GM19455 (cell line): Measurements from ENCODE around the gene ITPKB.
A peak's percentile ranks its signal among the peaks of the same experiment; 100 is the strongest.
"Not testable (repeated sequence)": the region's sequence is repeated elsewhere in the genome, so short reads cannot be mapped to it uniquely, and the experiment has no call there.

ENCODE experiments used
- ATAC-seq: cut with Tn5 transposase; IDR thresholded peaks from one replicate; pipeline ENCODE4 v1.9.1; 2021; ENCODE audit not compliant: unreplicated experiment

Gene ITPKB

DNA sequence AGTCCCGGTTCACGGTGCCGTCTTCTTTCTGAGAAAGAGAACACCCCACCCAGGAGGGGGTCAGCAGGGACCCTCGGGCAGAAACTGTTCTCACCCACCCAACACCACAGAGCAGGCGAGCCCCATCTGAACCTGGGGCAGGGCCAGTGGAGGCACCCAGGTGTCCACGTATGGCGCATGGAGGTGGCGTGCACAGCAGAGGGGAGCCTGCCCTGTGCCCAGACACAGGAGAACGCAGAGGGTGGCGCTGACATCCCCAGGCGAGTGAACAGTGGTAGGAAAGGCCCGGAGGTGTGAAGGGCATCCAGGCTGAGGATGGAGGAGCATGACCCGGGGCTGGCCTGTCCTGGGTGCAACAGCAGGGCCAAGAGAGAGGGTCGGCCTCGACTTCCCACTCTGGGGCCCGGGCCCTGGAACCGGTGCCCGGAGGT lies 99.4 kb downstream of the ITPKB start:
- no peak for ATAC-seq

DNA sequence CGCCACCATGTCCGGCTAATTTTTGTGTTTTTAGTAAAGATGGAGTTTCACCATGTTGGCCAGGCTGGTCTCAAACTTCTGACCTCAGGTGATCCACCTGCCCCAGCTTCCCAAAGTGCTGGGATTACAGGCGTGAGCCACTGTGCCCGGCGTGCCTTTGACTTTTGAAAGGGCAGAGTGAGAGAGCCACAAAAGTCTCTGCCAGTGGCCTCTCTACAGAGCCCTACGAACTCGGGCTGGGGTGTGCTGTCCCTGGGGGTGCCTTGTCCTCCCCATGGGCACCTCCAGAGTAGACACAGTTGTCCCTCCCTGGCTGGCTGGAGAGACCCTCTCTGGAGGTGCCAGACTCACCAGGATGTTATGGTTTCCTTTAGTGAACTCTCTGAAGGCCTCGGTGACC lies 99.9 kb downstream of the ITPKB start:
- ATAC-seq, result not testable (repeated sequence)

DNA sequence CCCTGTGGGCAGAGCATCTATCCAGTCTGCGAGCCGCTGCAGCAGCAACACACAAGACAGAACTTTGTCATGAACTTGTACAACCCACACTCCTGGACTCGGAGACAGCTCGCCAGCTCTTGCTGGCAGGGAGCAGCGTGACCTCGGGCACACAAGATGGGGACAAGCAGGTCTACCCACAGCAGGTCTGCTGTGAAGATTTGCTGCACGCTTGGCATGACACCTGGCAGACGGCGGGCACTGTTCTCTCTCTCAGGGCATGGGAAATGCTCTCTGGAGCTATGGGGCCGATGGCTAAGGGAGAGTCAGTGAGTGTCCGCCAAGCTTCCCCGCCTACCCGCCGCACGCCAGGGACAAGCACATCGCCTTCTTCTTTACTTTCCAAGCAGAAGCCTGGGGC lies 100.5 kb downstream of the ITPKB start:
- ATAC-seq, result no peak

DNA sequence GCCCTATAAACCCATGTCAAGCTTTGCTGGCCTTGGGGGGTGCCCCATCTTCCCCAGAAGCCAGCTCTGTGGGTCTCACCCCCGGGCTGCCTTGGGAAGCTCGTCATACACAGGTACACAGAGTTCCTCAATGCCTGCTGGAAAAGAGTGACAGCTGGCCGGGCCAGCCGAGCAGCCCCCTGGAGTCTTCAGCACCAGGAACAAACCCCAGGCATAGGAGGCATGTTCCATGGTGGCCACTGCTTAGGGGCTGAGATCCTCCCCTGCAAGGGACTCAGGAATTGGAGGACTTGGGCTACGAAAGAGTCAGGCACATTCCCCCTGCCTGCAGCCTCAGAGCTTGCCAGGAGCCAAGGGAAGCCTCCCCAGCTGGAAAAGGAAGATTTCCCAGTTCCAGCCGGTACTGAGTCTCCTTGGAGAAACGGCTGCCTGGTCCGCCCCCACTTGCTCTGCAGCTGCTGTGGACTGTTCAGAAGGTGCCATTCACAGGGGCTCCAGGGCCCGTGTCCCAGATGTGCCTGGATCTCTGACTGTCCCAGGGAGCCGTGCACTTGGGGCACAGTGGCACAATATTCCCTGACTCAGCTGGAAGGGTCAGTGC lies 101.0 kb downstream of the ITPKB start:
- ATAC-seq, result no peak

DNA sequence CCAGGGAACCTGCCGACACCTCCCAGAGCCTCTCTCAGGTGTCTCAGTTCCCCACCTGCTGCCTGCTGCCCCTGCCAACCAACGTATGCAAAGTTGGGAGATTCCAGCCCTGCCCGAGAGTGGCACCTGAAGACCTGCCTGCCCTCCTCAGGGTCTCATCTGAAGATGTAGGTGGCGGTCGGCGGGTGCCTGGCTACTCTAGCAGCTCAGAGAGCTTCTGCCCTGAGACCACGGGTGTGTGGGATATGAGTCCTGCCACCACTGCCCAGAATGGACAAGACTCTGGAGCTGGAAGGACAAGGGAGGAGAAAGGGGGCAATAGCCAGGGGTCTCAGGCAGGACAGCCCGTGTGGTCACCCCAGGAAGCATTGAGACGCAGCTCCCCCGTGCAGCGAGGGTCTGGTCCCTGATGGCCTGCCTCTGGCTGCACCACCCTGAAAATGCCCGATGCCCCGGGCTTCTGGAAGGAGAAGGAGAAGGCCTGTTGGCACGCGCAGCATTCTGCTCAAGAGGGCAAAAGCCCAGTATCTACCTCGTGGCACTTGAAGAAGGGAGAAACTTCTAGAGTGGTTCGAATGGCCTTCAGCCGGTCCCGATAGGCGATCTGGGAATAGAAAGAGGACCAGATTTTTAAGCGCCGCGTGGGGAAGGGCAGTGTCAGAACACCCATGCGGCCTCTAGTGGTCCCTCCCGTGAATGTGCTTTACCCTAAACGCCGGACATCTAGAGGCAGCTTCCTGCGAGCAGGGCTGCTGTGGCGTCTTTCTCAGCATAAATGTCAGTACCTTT lies 101.7 kb downstream of the ITPKB start:
- no peak for ATAC-seq

DNA sequence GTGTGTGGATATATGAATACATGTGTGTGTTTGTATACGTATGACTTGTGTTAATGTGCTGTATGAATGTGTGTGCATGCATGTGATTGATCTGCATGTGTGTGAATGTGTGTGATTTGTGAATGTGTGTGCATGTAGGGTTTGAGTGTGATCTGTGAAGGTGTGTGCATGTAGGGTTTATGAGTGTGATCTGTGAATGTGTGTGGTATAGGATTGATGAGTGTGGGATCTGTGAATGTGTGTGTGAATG lies 102.3 kb downstream of the ITPKB start:
- no peak for ATAC-seq

DNA sequence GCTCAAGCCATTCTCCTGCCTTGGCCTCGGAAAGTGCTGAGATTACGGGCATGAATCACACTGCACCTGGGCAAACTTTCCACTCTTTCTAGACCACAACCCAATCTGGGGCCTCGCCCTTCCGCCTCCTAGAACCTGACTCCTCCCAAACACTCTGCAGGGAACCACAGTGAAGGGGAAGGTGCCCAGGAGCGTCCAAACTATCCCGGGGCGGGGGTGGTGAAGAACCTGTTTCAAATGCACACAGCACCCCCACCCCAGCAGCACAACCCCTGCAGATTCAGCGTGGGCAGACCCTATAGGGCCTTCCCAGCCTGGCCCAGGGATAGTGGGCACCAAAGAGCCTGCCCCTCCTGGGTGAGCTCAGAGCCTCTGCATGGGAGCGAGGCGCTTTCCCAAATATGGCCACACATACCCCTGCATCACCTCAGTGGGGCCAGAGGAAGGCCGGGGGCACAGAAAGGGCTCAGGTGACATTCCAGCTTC lies 103.6 kb downstream of the ITPKB start:
- no peak for ATAC-seq

DNA sequence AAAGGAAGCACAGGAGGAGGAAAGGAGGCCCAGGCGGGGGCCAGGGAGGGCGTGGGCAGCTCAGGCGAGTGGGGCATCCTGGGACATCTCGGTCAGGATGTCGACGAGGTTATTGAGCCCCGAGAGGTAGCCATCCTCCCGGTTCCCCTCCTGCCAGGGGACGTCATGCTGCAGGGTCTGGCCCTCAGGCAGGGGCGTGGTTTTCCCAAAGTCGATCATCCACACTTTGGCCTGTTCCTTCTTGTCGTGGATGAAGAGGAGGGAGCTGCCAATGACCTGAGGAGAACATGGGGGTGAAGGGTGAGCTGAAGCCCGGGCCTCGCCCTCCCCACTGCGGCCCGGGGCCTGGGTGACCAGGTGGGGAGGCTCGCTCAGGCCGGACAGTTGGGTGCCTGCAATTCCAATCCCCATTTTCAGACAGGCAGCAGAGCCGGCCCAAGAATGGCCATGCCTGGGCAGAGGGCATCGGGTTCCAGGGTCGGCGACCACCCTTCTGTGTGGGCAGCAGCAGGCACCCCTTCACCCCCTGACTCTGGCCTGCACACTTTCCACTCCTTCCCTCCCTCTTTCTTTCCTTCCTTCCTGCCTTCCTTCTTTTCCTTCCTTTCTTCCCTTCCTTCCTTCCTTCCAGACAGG lies 104.4 kb downstream of the ITPKB start:
- no peak for ATAC-seq

DNA sequence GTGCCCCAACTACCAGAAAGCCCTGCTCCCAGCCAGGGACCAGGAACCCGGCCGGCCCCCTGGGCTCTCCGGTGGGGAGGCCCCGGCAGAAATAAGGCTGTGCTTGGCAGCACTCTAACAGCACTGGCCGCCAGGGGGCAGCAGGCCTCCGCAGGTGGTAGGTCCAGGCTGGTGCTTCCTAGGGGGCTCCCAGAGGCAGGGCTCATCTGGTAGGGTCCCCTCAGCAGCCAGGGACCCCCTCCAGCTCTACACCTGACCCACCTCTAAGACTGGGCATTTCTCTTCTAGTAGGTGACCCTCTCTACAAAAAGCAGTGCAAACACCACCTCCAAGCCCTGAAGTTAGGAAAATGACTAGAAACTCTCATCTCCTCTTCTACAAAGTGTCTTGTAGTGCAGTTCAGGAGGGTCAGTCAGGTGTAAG lies 104.9 kb downstream of the ITPKB start:
- ATAC-seq, result peak; percentile 90

DNA sequence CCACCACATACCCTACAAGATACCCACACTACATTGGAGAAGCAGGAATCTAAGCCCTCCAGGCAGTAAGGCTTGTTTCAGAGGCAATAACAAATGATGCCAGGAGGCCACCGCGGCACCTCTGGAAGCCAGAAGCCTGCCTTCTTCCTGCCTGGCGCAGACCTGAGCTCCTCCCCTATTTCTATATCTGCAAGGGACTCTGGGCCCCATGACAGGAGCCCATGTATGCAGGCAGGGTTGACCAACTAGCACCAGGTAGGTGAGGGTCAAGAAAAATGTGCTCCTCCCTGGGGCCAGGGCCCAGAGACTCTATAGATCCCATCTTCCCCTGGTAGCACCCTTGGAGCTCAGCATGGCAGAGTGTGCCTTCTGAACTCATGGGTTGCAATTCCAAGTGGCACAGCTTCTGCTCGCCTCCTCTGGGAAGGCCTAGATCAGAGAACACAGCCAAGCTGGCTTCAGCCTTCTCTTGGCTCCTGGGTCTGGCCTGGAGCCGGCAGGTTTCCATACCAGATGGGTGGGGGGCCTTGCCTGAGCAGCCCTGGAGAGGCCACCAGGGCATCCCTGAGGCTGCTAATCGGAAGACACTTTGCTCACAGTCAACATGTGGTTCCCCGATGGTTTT lies 105.4 kb downstream of the ITPKB start:
- peak; percentile 22 for ATAC-seq

DNA sequence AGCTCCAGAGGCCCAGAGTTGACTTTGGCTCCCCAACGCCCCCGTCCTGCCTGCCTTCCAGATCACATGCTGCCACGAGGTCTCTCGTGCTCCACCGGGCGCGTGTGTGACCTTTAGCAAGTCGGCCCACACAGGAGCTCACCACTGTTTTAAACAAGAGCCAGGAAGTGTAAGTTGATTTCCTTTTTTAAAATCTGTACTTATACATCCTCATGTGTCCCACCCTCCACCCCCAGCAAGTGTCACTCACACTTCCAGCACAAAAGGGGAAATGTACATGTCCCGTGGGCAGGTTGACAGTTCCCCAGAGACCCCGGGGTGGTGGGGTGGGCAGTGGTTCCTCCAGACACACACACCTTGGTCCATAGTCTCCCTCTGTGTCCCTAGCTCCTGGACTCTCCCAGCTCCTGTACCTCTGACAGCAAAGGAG lies 106.1 kb downstream of the ITPKB start:
- no peak for ATAC-seq

DNA sequence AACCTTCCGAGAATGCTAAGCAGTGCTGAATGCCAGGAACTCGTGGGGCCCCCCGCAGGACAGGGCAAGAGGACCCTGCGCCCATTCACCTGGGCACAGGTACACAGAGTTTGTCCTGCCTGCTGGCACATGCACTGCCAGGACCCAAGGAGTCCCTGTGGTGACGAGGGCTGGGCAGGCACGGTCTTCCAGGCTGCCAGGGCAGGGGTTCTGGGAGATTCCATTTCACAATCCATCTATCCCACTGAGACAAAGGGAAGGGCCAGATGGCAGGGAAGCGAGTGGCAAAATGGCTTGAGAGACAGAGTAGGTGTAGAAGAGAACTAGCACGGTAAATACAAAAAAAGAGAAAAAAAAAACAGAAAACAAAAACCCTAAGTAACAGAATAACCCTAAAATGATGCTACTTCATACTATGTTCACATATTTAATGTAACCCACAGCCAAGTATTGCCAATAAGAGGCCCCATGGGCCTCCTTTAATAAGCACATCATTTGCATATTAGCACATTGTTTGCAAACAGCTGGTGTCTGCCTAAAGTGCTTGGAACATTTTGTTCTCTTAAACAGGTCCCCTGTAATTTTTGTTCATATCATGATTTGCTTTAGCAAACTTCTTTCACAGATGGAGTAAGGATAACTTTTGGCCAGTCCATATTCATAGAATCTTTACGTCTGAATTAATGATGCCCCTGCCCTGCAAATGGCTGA lies 106.8 kb downstream of the ITPKB start:
- no peak for ATAC-seq

DNA sequence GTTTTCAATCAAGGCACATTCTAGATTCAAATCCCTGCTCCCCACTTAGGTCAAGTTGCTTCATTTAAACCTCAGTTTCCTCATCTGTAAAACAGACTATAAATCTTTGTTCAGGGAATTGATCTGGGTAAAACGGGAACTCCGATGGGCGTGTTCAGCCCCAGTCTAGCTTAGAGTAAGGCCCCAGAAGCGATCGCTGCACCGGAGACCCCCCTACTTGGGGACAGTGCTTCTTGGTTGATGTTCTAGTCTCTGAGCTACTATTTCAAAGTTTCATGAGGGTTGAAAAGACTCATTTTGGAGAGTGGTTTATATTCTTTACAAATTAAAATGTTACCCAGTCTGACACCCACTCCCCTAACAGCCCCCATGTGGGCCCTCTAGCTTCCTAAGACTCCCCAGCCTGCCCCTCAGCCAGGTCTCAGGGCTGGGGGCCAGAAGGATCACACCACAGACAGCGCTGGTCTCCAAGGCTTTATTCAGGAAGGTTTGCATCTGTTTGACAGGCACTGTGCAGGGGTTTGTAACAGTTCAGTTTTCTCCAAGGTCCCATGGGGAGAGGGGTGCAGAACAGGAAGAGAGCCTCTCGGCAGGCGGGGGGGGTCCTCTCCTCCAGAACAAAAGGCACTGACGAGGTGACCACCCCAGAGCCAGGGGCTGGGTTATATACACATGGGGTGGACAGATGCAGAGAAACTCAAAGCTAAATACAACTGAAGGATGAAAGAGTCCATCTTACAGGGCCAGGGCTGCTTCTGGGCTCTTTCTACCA lies 107.7 kb downstream of the ITPKB start:
- ATAC-seq, result no peak

DNA sequence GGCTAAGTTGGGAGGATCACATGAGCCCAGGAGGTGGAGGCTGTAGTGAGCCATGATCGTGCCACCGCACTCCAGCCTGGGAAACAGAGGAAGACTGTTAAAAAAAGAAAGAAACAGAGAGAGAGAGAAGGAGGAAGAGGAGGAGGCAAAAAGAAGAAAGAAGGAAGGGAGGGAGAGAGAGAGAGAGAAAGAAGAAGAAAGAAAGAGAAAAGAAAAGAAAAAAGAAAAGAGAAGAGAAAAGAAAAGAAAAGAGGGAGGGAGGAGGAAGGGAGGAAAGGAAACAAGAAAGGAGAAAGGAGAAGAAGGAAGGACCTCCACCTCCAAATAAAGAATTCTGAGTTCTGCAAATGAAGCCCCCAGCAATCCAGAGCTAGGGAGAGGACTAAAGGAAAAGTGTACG lies 108.5 kb downstream of the ITPKB start:
- ATAC-seq, result no peak

DNA sequence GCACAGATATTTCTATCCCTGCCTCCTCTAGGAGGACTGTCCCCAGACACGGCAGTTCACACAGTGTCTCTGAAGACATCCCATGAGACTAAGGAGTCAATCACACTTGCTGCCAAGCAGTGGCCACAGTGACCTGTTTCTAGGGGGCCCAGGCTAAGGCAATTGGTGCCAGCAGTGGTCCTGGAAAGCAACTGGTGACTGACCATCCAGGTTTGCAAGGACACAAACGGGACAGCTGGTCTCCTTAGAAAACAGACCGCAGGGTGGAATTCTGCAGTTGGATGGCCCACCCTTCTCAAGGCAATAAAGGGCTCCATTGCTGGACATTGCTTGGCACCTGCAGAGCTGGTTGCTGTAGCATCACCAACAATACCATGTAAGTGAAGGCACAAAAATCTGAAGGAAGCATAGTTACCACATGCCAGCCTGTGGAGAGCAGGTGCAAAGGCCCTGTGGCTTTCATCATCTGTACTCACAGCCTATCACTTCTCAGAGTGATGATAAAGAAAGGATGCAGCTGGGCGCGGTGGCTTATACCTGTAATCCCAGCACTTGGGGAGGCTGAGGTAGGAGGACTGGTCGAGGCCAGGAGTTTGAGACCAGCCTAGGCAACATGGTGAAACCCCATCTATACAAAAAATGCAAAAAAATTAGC lies 109.1 kb downstream of the ITPKB start:
- no peak for ATAC-seq

DNA sequence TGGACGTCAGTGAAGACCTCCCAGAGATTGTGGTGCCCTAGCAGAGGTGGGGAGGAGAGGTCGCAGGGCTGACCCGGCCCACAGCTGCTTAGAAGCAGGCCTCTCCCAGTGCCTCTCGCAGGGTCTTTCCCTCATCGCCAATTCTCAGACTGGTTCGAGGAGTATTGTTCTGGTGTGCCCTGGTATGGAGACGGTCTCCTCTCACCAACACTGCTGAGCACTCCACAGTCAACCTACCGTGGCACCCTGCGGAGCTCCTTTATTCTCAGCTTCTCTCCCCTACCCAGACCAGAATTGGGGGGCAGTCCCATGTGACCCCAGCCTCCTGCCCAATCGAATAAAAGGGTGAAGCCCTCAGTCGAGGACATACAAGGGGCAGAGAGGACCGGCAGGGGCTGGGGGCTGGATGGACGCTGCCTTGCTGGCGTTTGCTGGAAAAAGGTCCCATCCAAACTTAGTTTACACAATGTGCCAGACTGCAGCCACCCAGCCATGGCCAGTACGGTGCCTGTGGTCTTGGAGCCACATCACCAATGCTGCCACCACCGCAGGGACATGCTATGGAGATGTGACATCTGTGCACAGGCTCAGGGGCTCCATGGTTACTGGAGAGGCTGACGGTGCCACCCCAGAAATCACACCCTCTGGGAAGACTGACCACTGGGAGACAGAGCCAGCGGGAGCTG lies 109.7 kb downstream of the ITPKB start:
- no peak for ATAC-seq

DNA sequence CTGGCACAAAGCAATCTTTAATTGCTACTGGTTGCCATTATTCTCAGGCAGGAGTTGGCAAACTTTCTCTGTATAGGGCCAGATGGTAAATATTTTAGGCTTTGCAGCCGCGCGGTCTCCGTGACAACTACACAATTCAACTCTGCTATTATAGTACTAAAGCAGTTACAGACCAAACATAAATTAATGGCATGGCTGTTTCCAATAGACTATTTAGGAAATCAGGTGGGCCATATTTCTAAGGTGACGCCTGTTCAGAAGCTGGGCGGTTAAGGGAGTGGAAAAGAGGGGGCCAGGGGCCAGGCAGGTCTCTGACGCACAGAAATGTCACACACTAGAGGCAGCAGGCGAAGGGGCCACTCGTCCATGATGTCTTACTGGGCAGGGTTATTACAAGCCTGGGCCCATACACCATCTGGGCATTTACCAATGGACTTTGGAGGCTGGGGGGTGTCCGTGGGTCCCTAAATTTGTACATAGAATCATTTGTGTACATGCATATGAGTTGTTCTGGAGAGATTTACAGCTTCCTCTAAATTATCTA lies 110.4 kb downstream of the ITPKB start:
- no peak for ATAC-seq

DNA sequence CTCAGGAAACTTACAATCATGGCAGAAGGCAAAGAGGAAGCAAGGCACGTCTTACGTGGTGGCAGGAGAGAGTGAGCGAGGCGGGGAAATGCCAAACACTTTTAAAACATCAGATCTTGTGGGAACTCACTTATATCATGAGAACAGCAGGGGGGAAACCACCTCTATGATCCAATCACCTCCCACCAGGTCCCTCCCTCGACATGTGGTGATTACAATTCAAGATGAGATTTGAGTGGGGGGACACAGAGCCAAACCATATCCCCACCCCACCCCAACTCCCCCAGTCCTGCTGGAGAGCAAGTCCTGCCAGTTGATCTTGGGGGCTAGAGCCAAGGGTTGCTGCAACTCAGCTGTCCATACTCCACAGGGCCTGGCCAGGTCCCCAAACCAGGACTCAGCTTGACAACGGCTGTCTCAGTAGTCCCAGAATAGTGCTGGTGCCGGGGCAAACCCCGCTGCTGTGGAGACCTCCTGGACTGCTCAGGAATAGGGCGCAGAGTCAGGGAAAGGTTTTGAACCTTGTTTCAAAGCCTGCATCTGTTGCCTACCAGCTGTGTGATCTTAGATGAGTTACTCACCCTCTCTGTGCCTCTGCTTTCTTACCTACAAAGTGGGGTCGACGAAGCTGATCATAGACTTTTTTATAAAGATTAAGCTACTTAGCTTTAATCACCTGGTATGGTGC lies 111.0 kb downstream of the ITPKB start:
- no peak for ATAC-seq
